Panc1 (cell line): ENCODE data around the gene PDE3B. TPM values are rescaled to one million over a fixed set of nuclear protein-coding genes. Genes with fewer than 3 reads are reported as not detected.
A peak's percentile ranks its signal among the peaks of the same experiment; 100 is the strongest.

ENCODE experiments used
- ATAC-seq: fragments of 200-7000 bp; cut with Tn5 transposase; 2 replicates; pipeline ENCODE4 v1.9.1; 2020; ENCODE audit warnings: mild to moderate bottlenecking, moderate library complexity
- BruUV-seq: library from RNA; stranded (reverse); fragments of 400-500 nt; replicated peaks from 2 replicates; lab custom pipeline; 2021; lab: Mats Ljungman, UMichigan
- CTCF ChIA-PET: fragments of 300-600 bp; sonication (Branson Sonifier 250); formaldehyde crosslinking; loops from one replicate; lab custom pipeline; 2022; ENCODE audit warnings: antibody characterized with exemption; lab: Charles Lee
- POLR2A ChIA-PET: fragments of 300-600 bp; sonication (Branson Sonifier 250); formaldehyde crosslinking; loops from one replicate; lab custom pipeline; 2022; ENCODE audit warnings: antibody characterized with exemption; lab: Charles Lee
- DNase-seq: peaks from one replicate; pipeline ENCODE4 v3.0.0-alpha.2; 2010; ENCODE audit warnings: low read depth, low spot score
- H3K27ac ChIP-seq: 2 replicates; pipeline ENCODE4 v1.5.1; 2011; ENCODE audit warnings: mild to moderate bottlenecking, low read length, inconsistent platforms
- H3K27me3 ChIP-seq: fragments of 200-500 bp; sonication (Bioruptor generic); 2 replicates; pipeline ENCODE4 v1.6.0; 2014; ENCODE audit warnings: low read length, inconsistent platforms; ENCODE audit not compliant: control insufficient read depth, insufficient read depth
- H3K36me3 ChIP-seq: fragments of 200-500 bp; sonication (Bioruptor generic); 2 replicates; pipeline ENCODE4 v1.5.1; 2014; ENCODE audit warnings: inconsistent platforms, mild to moderate bottlenecking, low read length, moderate library complexity; ENCODE audit not compliant: control insufficient read depth, insufficient read depth
- H3K4me1 ChIP-seq: 2 replicates; pipeline ENCODE4 v1.5.1; 2011; ENCODE audit warnings: inconsistent platforms, mild to moderate bottlenecking, low read length, moderate library complexity; ENCODE audit not compliant: control insufficient read depth, insufficient read depth
- H3K4me3 ChIP-seq, 2 experiments: 2 replicates each; pipeline ENCODE4 v1.5.1; 2011 to 2012; ENCODE audit warnings: low read depth in 2 of 2, low read length in 2 of 2, mild to moderate bottlenecking in 2 of 2, inconsistent platforms in 1 of 2, moderate library complexity in 1 of 2
- H3K9me3 ChIP-seq: fragments of 200-500 bp; sonication (Bioruptor generic); 2 replicates; pipeline ENCODE4 v1.5.1; 2014; ENCODE audit warnings: low read depth, mild to moderate bottlenecking, inconsistent platforms, low read length, moderate library complexity; ENCODE audit not compliant: control insufficient read depth, insufficient read depth
- POLR2AphosphoS5 ChIP-seq: IDR thresholded peaks from 2 replicates; pipeline ENCODE4 v1.6.1; 2012; ENCODE audit warnings: mild to moderate bottlenecking, low read depth, low read length, moderate library complexity
- REST ChIP-seq, 2 experiments: IDR thresholded peaks; 2 replicates each; pipeline ENCODE4 v1.6.1; 2011 to 2012; ENCODE audit warnings: low read depth in 2 of 2, control low read depth in 1 of 2, low read length in 1 of 2, mild to moderate bottlenecking in 1 of 2, moderate library complexity in 1 of 2; ENCODE audit not compliant: insufficient read depth in 1 of 2
- SIN3A ChIP-seq: IDR thresholded peaks from 2 replicates; pipeline ENCODE4 v1.6.1; 2012; ENCODE audit warnings: low read depth, mild to moderate bottlenecking, low read length, moderate library complexity, borderline replicate concordance; ENCODE audit not compliant: insufficient read depth
- TCF7L2 ChIP-seq: IDR thresholded peaks from 2 replicates; pipeline ENCODE4 v1.6.1; 2011; ENCODE audit warnings: mild to moderate bottlenecking, low read depth, low read length, inconsistent platforms
- in situ Hi-C: cut with HindIII; loops from 2 replicates; pipeline ENCODE4 v1.10.0; 2016; ENCODE audit warnings: low sequenced_read_pairs, low pct_unique_long_range_greater_than_20kb
- intact Hi-C: fragments of 100-400 bp; cut with micrococcal nuclease; formaldehyde crosslinking; loops from one replicate; pipeline ENCODE4 v1.10.0; 2022; ENCODE audit not compliant: unreplicated experiment
- total RNA-seq: library from RNA; stranded (reverse); gene quantifications from one replicate; pipeline ENCODE4 v1.2.1, GENCODE V29; 2021; ENCODE audit not compliant: unreplicated experiment
- TF ChIP-seq, protein P1 (sequence below): fragments of 450-650 bp; IDR thresholded peaks from 2 replicates; pipeline ENCODE4 v1.5.1; 2017; ENCODE audit warnings: mild to moderate bottlenecking

Gene PDE3B
- total RNA-seq, 1 experiment from 2014 or later, result 33.0 TPM

DNA sequence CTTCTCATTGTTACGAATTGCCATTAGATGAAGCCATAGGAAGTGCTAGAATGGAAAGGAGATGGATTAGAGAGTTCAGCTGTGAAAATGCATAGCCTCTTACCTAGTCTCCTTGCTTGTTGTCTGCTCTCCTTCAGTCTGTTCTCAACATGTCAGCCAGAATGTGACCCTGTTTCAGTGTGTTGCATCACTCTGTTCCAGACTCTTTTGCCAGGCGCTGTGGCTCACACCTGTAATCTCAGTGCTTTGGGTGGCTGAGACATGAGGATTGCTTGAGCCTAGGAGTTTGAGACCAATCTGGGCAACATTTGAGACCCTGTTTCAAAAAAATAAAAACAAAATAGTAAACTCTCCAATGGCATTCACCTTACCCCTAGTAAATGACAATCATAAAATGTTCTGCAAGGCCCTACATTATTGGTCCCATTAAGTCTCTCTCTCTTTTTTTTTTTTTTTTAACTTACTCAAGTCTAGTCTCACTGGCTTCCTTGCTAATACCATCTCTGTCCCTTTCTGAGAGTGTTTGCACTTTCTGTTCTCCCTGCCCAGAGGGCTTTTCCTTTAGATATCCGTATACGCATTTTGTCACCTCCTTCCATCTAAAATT lies 209.1 kb downstream of the PDE3B start:
- ChIA-PET CTCF (no interaction called here), POLR2A (no interaction called here)
- in situ Hi-C loops (no loop called here), intact Hi-C loops (no loop called here)
- Histone ChIP-seq H3K4me1 (no peaks in the 10 kb centered on the region), H3K27ac (peak overlapping the region; percentile 55; the same call in 1 of the 2 replicates), H3K27me3 (no peaks in the 10 kb centered on the region), H3K36me3 (no peaks in the 10 kb centered on the region), H3K9me3 (no peaks in the 10 kb centered on the region), H3K4me3 (no peak overlapping the region)
- BruUV-seq, result no TSS peak
- TF ChIP-seq POLR2AphosphoS5 (no peak), REST (IDR thresholded peaks at IDR 0.05; ENCODE audit: insufficient read depth in 1 of 2, low read depth in 2 of 2, low read length in 1 of 2) (no peak), SIN3A (no peak), TCF7L2 (no peak)
- TF ChIP-seq, protein P1, sequence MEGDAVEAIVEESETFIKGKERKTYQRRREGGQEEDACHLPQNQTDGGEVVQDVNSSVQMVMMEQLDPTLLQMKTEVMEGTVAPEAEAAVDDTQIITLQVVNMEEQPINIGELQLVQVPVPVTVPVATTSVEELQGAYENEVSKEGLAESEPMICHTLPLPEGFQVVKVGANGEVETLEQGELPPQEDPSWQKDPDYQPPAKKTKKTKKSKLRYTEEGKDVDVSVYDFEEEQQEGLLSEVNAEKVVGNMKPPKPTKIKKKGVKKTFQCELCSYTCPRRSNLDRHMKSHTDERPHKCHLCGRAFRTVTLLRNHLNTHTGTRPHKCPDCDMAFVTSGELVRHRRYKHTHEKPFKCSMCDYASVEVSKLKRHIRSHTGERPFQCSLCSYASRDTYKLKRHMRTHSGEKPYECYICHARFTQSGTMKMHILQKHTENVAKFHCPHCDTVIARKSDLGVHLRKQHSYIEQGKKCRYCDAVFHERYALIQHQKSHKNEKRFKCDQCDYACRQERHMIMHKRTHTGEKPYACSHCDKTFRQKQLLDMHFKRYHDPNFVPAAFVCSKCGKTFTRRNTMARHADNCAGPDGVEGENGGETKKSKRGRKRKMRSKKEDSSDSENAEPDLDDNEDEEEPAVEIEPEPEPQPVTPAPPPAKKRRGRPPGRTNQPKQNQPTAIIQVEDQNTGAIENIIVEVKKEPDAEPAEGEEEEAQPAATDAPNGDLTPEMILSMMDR, result no peak
- ATAC-seq (no peak), DNase-seq (no peak)

DNA sequence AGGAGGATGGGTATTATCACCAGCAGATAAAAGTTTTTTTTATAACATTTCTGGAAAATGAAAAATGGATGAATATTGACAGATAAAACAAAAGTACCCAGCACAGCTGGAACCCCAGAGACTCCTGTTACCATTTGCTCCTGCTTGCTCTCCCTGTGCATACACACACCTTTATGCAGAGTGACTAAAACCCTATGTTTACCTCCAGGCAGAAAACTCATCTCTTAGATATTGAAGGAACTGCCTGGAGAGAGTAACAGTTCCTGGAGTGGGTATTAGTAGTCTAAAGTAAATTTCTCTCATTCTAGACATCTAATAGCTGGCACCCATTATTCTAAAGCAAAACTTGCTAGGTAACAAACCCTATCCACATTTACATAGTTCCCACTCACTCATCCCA lies 210.5 kb downstream of the PDE3B start:
- no peaks in the 10 kb centered on the region for H3K27me3 ChIP-seq
- no peaks in the 10 kb centered on the region for H3K36me3 ChIP-seq
- no peaks in the 10 kb centered on the region for H3K4me1 ChIP-seq
- no peaks in the 10 kb centered on the region for H3K9me3 ChIP-seq
- DNase-seq, result no peak
- no TSS peak for BruUV-seq
- no peak for ATAC-seq
- ChIA-PET CTCF (no interaction called here), POLR2A (no interaction called here)
- no peak for TF ChIP-seq REST (IDR thresholded peaks at IDR 0.05; ENCODE audit: insufficient read depth in 1 of 2, low read depth in 2 of 2, low read length in 1 of 2)
- TF ChIP-seq SIN3A, result no peak
- TF ChIP-seq TCF7L2, result no peak
- no peak for TF ChIP-seq POLR2AphosphoS5
- TF ChIP-seq, protein P1, result no peak
- intact Hi-C loops, result no loop called here
- H3K4me3 ChIP-seq, result no peak overlapping the region
- in situ Hi-C loops, result no loop called here
- H3K27ac ChIP-seq, result no peak overlapping the region
